MM.1S (cell line): ENCODE measurements around the gene SIX1.

Experiments
- DNase-seq: peaks from one replicate; pipeline ENCODE4 v3.0.0-alpha.2; 2015
- H2AFZ ChIP-seq: fragments of 300-600 bp; sonication (generic); 2 replicates; pipeline ENCODE4 v1.6.0; 2016; ENCODE audit warnings: antibody characterized with exemption, low read length
- H3F3A ChIP-seq: fragments of 300-600 bp; sonication (generic); 2 replicates; pipeline ENCODE4 v1.6.1; 2016; ENCODE audit warnings: mild to moderate bottlenecking, antibody characterized with exemption, low read length, moderate library complexity, mixed read lengths; ENCODE audit not compliant: insufficient read depth
- H3K27ac ChIP-seq: fragments of 300-600 bp; sonication (generic); 2 replicates; pipeline ENCODE4 v1.5.1; 2016; ENCODE audit warnings: mild to moderate bottlenecking, low read length
- H3K27me3 ChIP-seq: fragments of 300-600 bp; sonication (generic); replicated peaks from 2 replicates; pipeline ENCODE4 v1.6.0; 2016; ENCODE audit warnings: low read length; ENCODE audit not compliant: insufficient read depth
- H3K36me3 ChIP-seq: fragments of 300-600 bp; sonication (generic); replicated peaks from 2 replicates; pipeline ENCODE4 v1.6.1; 2016; ENCODE audit warnings: mild to moderate bottlenecking, low read length, mixed read lengths; ENCODE audit not compliant: insufficient read depth
- H3K4me1 ChIP-seq: fragments of 300-600 bp; sonication (generic); 2 replicates; pipeline ENCODE4 v1.6.1; 2016; ENCODE audit warnings: low read length, mixed read lengths
- H3K4me2 ChIP-seq: fragments of 300-600 bp; sonication (generic); 2 replicates; pipeline ENCODE4 v1.6.0; 2016; ENCODE audit warnings: low read depth, low read length
- H3K4me3 ChIP-seq: fragments of 300-600 bp; sonication (generic); 2 replicates; pipeline ENCODE4 v1.5.1; 2016; ENCODE audit warnings: low read length, mixed read lengths
- H3K79me2 ChIP-seq: fragments of 300-600 bp; sonication (generic); 2 replicates; pipeline ENCODE4 v1.6.1; 2016; ENCODE audit warnings: mixed run types, low read length, mixed read lengths
- H3K9ac ChIP-seq: fragments of 300-600 bp; sonication (generic); 2 replicates; pipeline ENCODE4 v1.6.1; 2016; ENCODE audit warnings: low read length, mixed read lengths
- H3K9me2 ChIP-seq: fragments of 300-600 bp; sonication (generic); replicated peaks from 2 replicates; pipeline ENCODE4 v1.6.1; 2016; ENCODE audit warnings: mild to moderate bottlenecking, low read length, mixed read lengths; ENCODE audit not compliant: insufficient read depth
- H3K9me3 ChIP-seq: fragments of 300-600 bp; sonication (generic); replicated peaks from 2 replicates; pipeline ENCODE4 v1.6.1; 2016; ENCODE audit warnings: mild to moderate bottlenecking, low read length, mixed read lengths; ENCODE audit not compliant: insufficient read depth
- H4K20me1 ChIP-seq: fragments of 300-600 bp; sonication (generic); 2 replicates; pipeline ENCODE4 v1.6.1; 2016; ENCODE audit warnings: mild to moderate bottlenecking, low read length, moderate library complexity, mixed read lengths; ENCODE audit not compliant: insufficient read depth
- CTCF ChIP-seq: fragments of 300-600 bp; sonication (generic); IDR thresholded peaks from 2 replicates; pipeline ENCODE4 v1.5.1; 2016; ENCODE audit warnings: antibody characterized with exemption, low read length, mixed read lengths
- EZH2 ChIP-seq: fragments of 300-600 bp; sonication (generic); optimal IDR thresholded peaks from 2 replicates; pipeline ENCODE3; 2017; ENCODE audit warnings: low read depth, mild to moderate bottlenecking, antibody characterized with exemption, low read length, mixed read lengths
- EZH2phosphoT487 ChIP-seq: fragments of 300-600 bp; sonication (generic); IDR thresholded peaks from 2 replicates; pipeline ENCODE4 v1.6.1; 2018; ENCODE audit warnings: antibody characterized with exemption, low read length

SIX1 gene

GRCh38 chr14:60622210-60622916 is 26.9 kb downstream of the SIX1 start:
- Histone ChIP-seq H4K20me1 (no peaks in the 10 kb centered on the region), H3F3A (no peaks in the 10 kb centered on the region), H3K9me2 (no peaks in the 10 kb centered on the region), H3K4me2 (peak overlapping the region; percentile 35; the same call in 1 of the 2 replicates), H2AFZ (no peak overlapping the region), H3K9me3 (no peaks in the 10 kb centered on the region), H3K4me3 (no peak overlapping the region), H3K36me3 (no peaks in the 10 kb centered on the region), H3K4me1 (peaks cover 18% of the 10 kb centered on the region), H3K9ac (no peak overlapping the region), H3K27ac (no peak overlapping the region), H3K79me2 (no peaks in the 10 kb centered on the region), H3K27me3 (no peaks in the 10 kb centered on the region)
- TF ChIP-seq EZH2phosphoT487 (no peak), CTCF (no peak), EZH2 (no peak)
- no peak for DNase-seq

DNA sequence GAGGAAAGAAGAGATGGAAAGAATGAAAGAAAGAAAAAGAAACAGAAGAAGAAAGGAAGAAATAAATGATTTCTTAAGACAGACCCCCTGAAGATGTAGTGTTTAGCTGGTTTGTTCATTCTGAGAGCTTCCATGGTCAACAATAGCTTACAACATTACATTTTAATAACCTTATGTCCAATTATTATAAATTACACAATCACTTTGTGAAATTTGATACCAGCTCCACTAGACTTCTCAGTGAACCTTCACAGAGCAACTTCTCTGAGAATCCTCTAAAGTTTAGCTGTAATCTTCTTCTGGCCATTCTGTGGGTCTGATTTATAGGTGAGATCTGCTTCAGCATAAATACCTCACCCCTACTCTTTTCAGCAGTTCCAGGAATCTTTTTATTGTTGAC is 27.9 kb downstream of the SIX1 start:
- no peak overlapping the region for H3K27ac ChIP-seq
- H3K79me2 ChIP-seq = no peaks in the 10 kb centered on the region
- no peaks in the 10 kb centered on the region for H4K20me1 ChIP-seq
- no peak overlapping the region for H3K9ac ChIP-seq
- no peak for TF ChIP-seq CTCF
- TF ChIP-seq EZH2phosphoT487 = no peak
- no peak for TF ChIP-seq EZH2
- no peaks in the 10 kb centered on the region for H3K9me2 ChIP-seq
- H3F3A ChIP-seq = no peaks in the 10 kb centered on the region
- DNase-seq = no peak
- no peak overlapping the region for H2AFZ ChIP-seq
- no peaks in the 10 kb centered on the region for H3K36me3 ChIP-seq
- peaks cover 18% of the 10 kb centered on the region for H3K4me1 ChIP-seq
- H3K27me3 ChIP-seq = no peaks in the 10 kb centered on the region
- H3K4me2 ChIP-seq = no peak overlapping the region
- no peak overlapping the region for H3K4me3 ChIP-seq
- no peaks in the 10 kb centered on the region for H3K9me3 ChIP-seq

GRCh38 chr14:60618241-60618640 is 31.0 kb downstream of the SIX1 start:
- Histone ChIP-seq H3K27ac (no peak overlapping the region), H3K36me3 (no peaks in the 10 kb centered on the region), H3K9ac (no peak overlapping the region), H3K4me3 (no peak overlapping the region), H3K9me3 (no peaks in the 10 kb centered on the region), H3K27me3 (no peaks in the 10 kb centered on the region), H3K4me2 (no peak overlapping the region), H2AFZ (no peak overlapping the region), H3K79me2 (no peaks in the 10 kb centered on the region), H3K9me2 (no peaks in the 10 kb centered on the region), H3F3A (no peaks in the 10 kb centered on the region), H3K4me1 (peaks cover 12% of the 10 kb centered on the region), H4K20me1 (no peaks in the 10 kb centered on the region)
- no peak for DNase-seq
- TF ChIP-seq CTCF (no peak), EZH2 (no peak), EZH2phosphoT487 (no peak)
